ENCODE data around the gene SLC5A1.

GRCh38 chr22:32030518-32031247, 12.4 kb upstream of the SLC5A1 start:
- no peak for TF ChIP-seq CTCF (IDR thresholded peaks at IDR 0.05; ENCODE audit: low read depth, low read length, poor library complexity, severe bottlenecking)
- TF ChIP-seq EZH2phosphoT487 (IDR thresholded peaks at IDR 0.05; ENCODE audit: borderline replicate concordance, low read length) = no peak
